H1 (cell line): Measurements from ENCODE around the gene SRGAP3. TPM values are rescaled to one million over a fixed set of nuclear protein-coding genes. Genes with fewer than 3 reads are reported as not detected.
A peak's percentile ranks its signal among the peaks of the same experiment; 100 is the strongest.

Source experiments
- CTCF ChIA-PET: fragments of 300-600 bp; sonication (Branson Sonifier 250); formaldehyde crosslinking; loops from one replicate; lab custom pipeline; 2021; ENCODE audit not compliant: partially characterized antibody; lab: Charles Lee
- POLR2A ChIA-PET: fragments of 300-600 bp; sonication (Branson Sonifier 250); formaldehyde crosslinking; loops from one replicate; lab custom pipeline; 2021; ENCODE audit warnings: inconsistent platforms; ENCODE audit not compliant: partially characterized antibody; lab: Charles Lee
- DNase-seq, 2 experiments: peaks; one replicate each; pipeline versions ENCODE4 v3.0.0 to v3.0.0-alpha.2; 2010 to 2022; ENCODE audit warnings: low spot score in 2 of 2, low read depth in 1 of 2, mixed read lengths in 1 of 2
- FAIRE-seq: peaks from 2 replicates; lab custom pipeline; 2011; peaks lifted over from hg19 to GRCh38; lab: Jason Lieb, UNC
- H2AFZ ChIP-seq: 2 replicates; pipeline ENCODE4 v1.8.1; 2012; ENCODE audit warnings: low read length, inconsistent platforms
- H2AK5ac ChIP-seq: 2 replicates; pipeline ENCODE4 v1.6.1; 2013; ENCODE audit warnings: low read depth, low read length
- H2BK120ac ChIP-seq: replicated peaks from 2 replicates; pipeline ENCODE3; 2013; ENCODE audit warnings: low read depth, low read length, inconsistent platforms
- H2BK12ac ChIP-seq: 2 replicates; pipeline ENCODE4 v1.6.1; 2013; ENCODE audit warnings: low read depth, low read length
- H2BK15ac ChIP-seq: 2 replicates; pipeline ENCODE4 v1.6.1; 2013; ENCODE audit warnings: low read length
- H2BK20ac ChIP-seq: 2 replicates; pipeline ENCODE4 v1.6.1; 2013; ENCODE audit warnings: low read length
- H2BK5ac ChIP-seq: 2 replicates; pipeline ENCODE4 v1.6.1; 2013; ENCODE audit warnings: low read depth, low read length
- H3K14ac ChIP-seq: 2 replicates; pipeline ENCODE4 v1.6.1; 2013; ENCODE audit warnings: inconsistent platforms; ENCODE audit not compliant: insufficient read length
- H3K18ac ChIP-seq: 2 replicates; pipeline ENCODE4 v1.6.1; 2013; ENCODE audit warnings: low read length; ENCODE audit errors: extremely low read depth
- H3K23ac ChIP-seq: 2 replicates; pipeline ENCODE4 v1.6.1; 2013; ENCODE audit warnings: inconsistent platforms; ENCODE audit not compliant: insufficient read length
- H3K23me2 ChIP-seq: 2 replicates; pipeline ENCODE4 v1.6.1; 2013; ENCODE audit warnings: low read depth, low read length
- H3K27ac ChIP-seq: 2 replicates; pipeline ENCODE4 v1.6.1; 2011; ENCODE audit warnings: low read depth, low read length, inconsistent platforms
- H3K27me3 ChIP-seq, 4 experiments: replicated peaks in 1 of 4; 1 replicate in 1 of 4; 2 replicates in 3 of 4; pipeline versions ENCODE4 v1.6.1 to v1.8.1; 2011 to 2013; ENCODE audit warnings: low read length in 3 of 4, mild to moderate bottlenecking in 3 of 4, inconsistent platforms in 2 of 4, mixed read lengths in 2 of 4, moderate library complexity in 1 of 4; ENCODE audit not compliant: control insufficient read depth in 3 of 4, insufficient read depth in 3 of 4; ENCODE audit errors: extremely low read depth in 1 of 4
- H3K36me3 ChIP-seq, 4 experiments: 2 replicates each; pipeline versions ENCODE4 v1.6.1 to v1.8.1; 2011 to 2013; ENCODE audit warnings: mild to moderate bottlenecking in 4 of 4, low read length in 3 of 4, moderate library complexity in 2 of 4, control low read depth in 1 of 4, inconsistent platforms in 1 of 4; ENCODE audit not compliant: insufficient read depth in 4 of 4, control insufficient read depth in 2 of 4
- H3K4ac ChIP-seq: replicated peaks from 2 replicates; pipeline ENCODE3; 2013; ENCODE audit warnings: low read length, low read depth, mixed read lengths, inconsistent platforms; ENCODE audit not compliant: insufficient read length
- H3K4me1 ChIP-seq, 4 experiments: replicated peaks in 1 of 4; 1 replicate in 1 of 4; 2 replicates in 3 of 4; pipeline versions ENCODE4 v1.6.1 to v1.8.1; 2011 to 2013; ENCODE audit warnings: low read length in 3 of 4, inconsistent platforms in 2 of 4, mixed read lengths in 1 of 4; ENCODE audit not compliant: insufficient read depth in 4 of 4, control insufficient read depth in 3 of 4
- H3K4me2 ChIP-seq, 2 experiments: 2 replicates each; pipeline versions ENCODE4 v1.6.1 to v1.8.1; 2011 to 2013; ENCODE audit warnings: low read depth in 2 of 2, low read length in 2 of 2, control low read depth in 1 of 2, inconsistent platforms in 1 of 2, mild to moderate bottlenecking in 1 of 2; ENCODE audit not compliant: insufficient read depth in 1 of 2
- H3K4me3 ChIP-seq, 4 experiments: fragments of 200-600, 300-600 bp in 1 of 4; sonication (generic), shearing (Covaris generic), sonication (Bioruptor Twin) in 1 of 4; 2 replicates each; pipeline versions ENCODE4 v1.5.1 to v1.8.1; 2011 to 2016; ENCODE audit warnings: low read length in 4 of 4, low read depth in 3 of 4, control low read depth in 2 of 4, inconsistent platforms in 2 of 4, mild to moderate bottlenecking in 2 of 4, mixed read lengths in 1 of 4, moderate library complexity in 1 of 4; ENCODE audit not compliant: insufficient read depth in 2 of 4; ENCODE audit errors: extremely low read depth in 1 of 4
- H3K56ac ChIP-seq: replicated peaks from 2 replicates; pipeline ENCODE3; 2013; ENCODE audit warnings: low read depth, mild to moderate bottlenecking, mixed read lengths, low read length, inconsistent platforms; ENCODE audit not compliant: insufficient read length
- H3K79me1 ChIP-seq: 2 replicates; pipeline ENCODE4 v1.6.1; 2013; ENCODE audit warnings: low read depth, low read length, control low read depth
- H3K79me2 ChIP-seq, 2 experiments: 2 replicates each; pipeline versions ENCODE4 v1.6.1 to v1.8.1; 2012 to 2013; ENCODE audit warnings: low read length in 2 of 2, mild to moderate bottlenecking in 2 of 2, inconsistent platforms in 1 of 2; ENCODE audit not compliant: insufficient read depth in 2 of 2, control insufficient read depth in 1 of 2
- H3K9ac ChIP-seq, 4 experiments: replicated peaks in 1 of 4; 1 replicate in 1 of 4; 2 replicates in 3 of 4; pipeline versions ENCODE4 v1.6.1 to v1.8.1; 2011 to 2013; ENCODE audit warnings: low read depth in 3 of 4, low read length in 3 of 4, control low read depth in 2 of 4, mild to moderate bottlenecking in 2 of 4, moderate library complexity in 2 of 4, inconsistent platforms in 1 of 4; ENCODE audit errors: extremely low read depth in 1 of 4
- H3K9me3 ChIP-seq, 2 experiments: 2 replicates each; pipeline versions ENCODE4 v1.6.1 to v1.8.1; 2012 to 2013; ENCODE audit warnings: mild to moderate bottlenecking in 2 of 2, moderate library complexity in 2 of 2, control low read depth in 1 of 2, inconsistent platforms in 1 of 2, low read depth in 1 of 2, low read length in 1 of 2, mixed read lengths in 1 of 2; ENCODE audit not compliant: insufficient read depth in 2 of 2
- H4K20me1 ChIP-seq, 2 experiments: replicated peaks in 1 of 2; 2 replicates each; pipeline versions ENCODE3 to v1.8.1; 2011 to 2013; ENCODE audit warnings: inconsistent platforms in 2 of 2, low read length in 2 of 2, mild to moderate bottlenecking in 1 of 2; ENCODE audit not compliant: insufficient read depth in 2 of 2, control insufficient read depth in 1 of 2
- H4K5ac ChIP-seq: 2 replicates; pipeline ENCODE4 v1.6.1; 2013; ENCODE audit warnings: low read length, low read depth, mixed read lengths, inconsistent platforms; ENCODE audit not compliant: insufficient read length
- H4K8ac ChIP-seq: 2 replicates; pipeline ENCODE4 v1.8.0; 2013; ENCODE audit warnings: mild to moderate bottlenecking, moderate library complexity, low read length, inconsistent platforms; ENCODE audit not compliant: insufficient read depth; ENCODE audit errors: extremely low read depth
- H4K91ac ChIP-seq: replicated peaks from 2 replicates; pipeline ENCODE3; 2013; ENCODE audit warnings: low read length, mixed read lengths, inconsistent platforms; ENCODE audit not compliant: insufficient read length
- ASH2L ChIP-seq: fragments of 200-600, 300-600 bp; sonication (generic); IDR thresholded peaks from one replicate; pipeline ENCODE4 v1.7.1; 2017; ENCODE audit warnings: low read length
- BACH1 ChIP-seq: IDR thresholded peaks from 2 replicates; pipeline ENCODE4 v1.6.1; 2012; ENCODE audit warnings: low read length, improper control_type of control experiment
- BRCA1 ChIP-seq: IDR thresholded peaks from 2 replicates; pipeline ENCODE4 v1.6.1; 2012; ENCODE audit warnings: low read depth, low read length, improper control_type of control experiment
- CBX8 ChIP-seq: fragments of 300-800, 300-1000 bp; sonication (generic); IDR thresholded peaks from 2 replicates; pipeline ENCODE4 v1.7.1; 2016; ENCODE audit warnings: low read depth, low read length, borderline replicate concordance
- GABPA ChIP-seq: IDR thresholded peaks from 2 replicates; pipeline ENCODE4 v1.6.1; 2011; ENCODE audit warnings: mild to moderate bottlenecking, low read length, moderate library complexity, borderline replicate concordance; ENCODE audit not compliant: insufficient read depth
- HDAC6 ChIP-seq: IDR thresholded peaks from one replicate; pipeline ENCODE4 v1.7.1; 2012; ENCODE audit warnings: low read depth, mild to moderate bottlenecking, inconsistent platforms, low read length, moderate library complexity
- KDM4A ChIP-seq: IDR thresholded peaks from one replicate; pipeline ENCODE4 v1.7.1; 2012; ENCODE audit warnings: low read depth, mild to moderate bottlenecking, moderate library complexity, low read length, inconsistent platforms; ENCODE audit not compliant: severe bottlenecking
- RXRA ChIP-seq: IDR thresholded peaks from 2 replicates; pipeline ENCODE4 v1.6.1; 2011; ENCODE audit warnings: low read depth, mild to moderate bottlenecking, low read length, moderate library complexity; ENCODE audit not compliant: insufficient read depth
- SIX5 ChIP-seq: IDR thresholded peaks from 2 replicates; pipeline ENCODE4 v1.6.1; 2011; ENCODE audit warnings: mild to moderate bottlenecking, low read depth, low read length
- SP4 ChIP-seq: IDR thresholded peaks from 2 replicates; pipeline ENCODE4 v1.6.1; 2012; ENCODE audit warnings: low read length, inconsistent platforms
- WGBS, 2 experiments: shearing (Covaris generic) in 1 of 2; methylation state at CpG; one replicate each; pipeline versions ENCODE4 v1.1.6 to v1.1.7; 2013 to 2015; ENCODE audit warnings: low lambda C conversion rate in 2 of 2, mixed read lengths in 2 of 2, inconsistent platforms in 1 of 2, low coverage in 1 of 2, missing lambda C conversion rate in 1 of 2; ENCODE audit not compliant: insufficient replicate concordance in 2 of 2, insufficient coverage in 1 of 2, insufficient read length in 1 of 2; ENCODE audit errors: extremely low coverage in 1 of 2, missing lambda C conversion rate in 1 of 2; 5-methylcytosine and 5-hydroxymethylcytosine counted together
- polyA plus RNA-seq, 7 experiments: library from polyadenylated mRNA; depleted of rRNA in 3 of 7; stranded (reverse) in 5 of 7; unstranded in 2 of 7; fragments of >200 nt in 5 of 7; fragments of 200-250 nt in 2 of 7; gene quantifications; 1 replicate in 5 of 7; 2 replicates in 1 of 7; 4 replicates in 1 of 7; pipeline versions ENCODE4 v1.2.1 to v1.2.3, GENCODE V29; 2011 to 2013; ENCODE audit warnings: missing spikeins in 2 of 7, mixed read lengths in 2 of 7
- total RNA-seq: library from RNA; stranded (reverse); fragmentation: NEBNext Ultra II Directional; extraction: Animal tissue kit (Norgen Biotek cat#: 25700); gene quantifications from 2 replicates; pipeline ENCODE4 v1.2.1, GENCODE V29; 2021

The SRGAP3 gene
- total and polyA plus RNA-seq, 2 of the 8 experiments (the other 6 are each of a cell fraction or from before 2014, with no cell fraction given): 5.8 to 11.4 TPM

DNA sequence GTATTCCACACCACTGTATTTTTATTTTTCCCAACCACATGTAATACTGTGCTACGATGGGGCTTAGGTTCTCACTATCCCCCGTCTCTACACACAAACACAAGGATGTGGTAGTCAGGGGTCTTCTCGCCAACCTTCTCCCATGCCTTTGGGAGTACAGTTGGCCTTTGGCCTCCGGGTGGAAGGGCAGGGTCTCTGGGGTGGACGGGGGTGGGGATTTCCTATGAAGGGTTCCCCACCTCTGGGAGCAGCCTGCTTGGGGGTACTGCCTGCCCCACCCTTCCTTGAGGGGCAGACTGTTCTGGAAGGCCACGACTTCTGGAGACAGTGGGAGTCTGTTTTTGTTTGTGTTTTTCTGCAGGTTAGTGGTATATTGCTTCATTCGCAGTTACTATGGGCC is 264.9 kb downstream of the SRGAP3 start:
- Histone ChIP-seq H3K23ac (no peak overlapping the region), H3K79me2 (no peaks in the 10 kb centered on the region), H3K27ac (no peak overlapping the region), H2BK20ac (no peak overlapping the region), H3K27me3 (no peaks in the 10 kb centered on the region), H4K8ac (no peak overlapping the region), H2BK15ac (no peak overlapping the region), H3K23me2 (no peaks in the 10 kb centered on the region), H4K5ac (no peak overlapping the region), H3K56ac (no peak overlapping the region), H2BK12ac (no peak overlapping the region), H3K14ac (no peak overlapping the region), H3K4me2 (no peak overlapping the region), H3K9ac (no peak overlapping the region), H2AK5ac (no peak overlapping the region), H3K4me1 (peaks cover 0 to 4% (median under 1%) of the 10 kb centered on the region in 4 experiments; a peak in 3 of 7 replicates), H3K4me3 (no peak overlapping the region), H4K20me1 (no peaks in the 10 kb centered on the region), H3K4ac (no peak overlapping the region), H2AFZ (no peak overlapping the region), H3K79me1 (no peaks in the 10 kb centered on the region), H4K91ac (no peak overlapping the region), H3K18ac (no peak overlapping the region), H3K36me3 (no peaks in the 10 kb centered on the region)
- POLR2A ChIA-PET: no interaction called here
- FAIRE-seq (no peak), DNase-seq (peak in 1 of 2 experiments; percentile 26)
- WGBS, 2 experiments: 88% methylated on average over 7 of the region's 7 CpGs; no CpG with 5 or more reads in 1 of the 2 experiments
- TF ChIP-seq ASH2L: no peak
- TF ChIP-seq BACH1: no peak
- TF ChIP-seq HDAC6: no peak
- TF ChIP-seq SP4: no peak
- TF ChIP-seq BRCA1: no peak
- no peak for TF ChIP-seq RXRA
- TF ChIP-seq KDM4A: no peak
- no peak for TF ChIP-seq GABPA
- no peak for TF ChIP-seq CBX8
- TF ChIP-seq SIX5: no peak
- TF ChIP-seq, all 59 proteins: peak for 0
- Histone ChIP-seq H2BK120ac (no peak overlapping the region), H2BK5ac (no peak overlapping the region), H3K9me3 (no peaks in the 10 kb centered on the region)
- CTCF ChIA-PET: interaction anchor here (1.2 to 13.2 kb wide), 9 partner anchors 11 to 318 kb away, joined by 4 to 200 read pairs (median 45); partner anchors contain the start of gene SRGAP3
